K562 (cell line): ENCODE results near the gene CDKN1C. TPM values are rescaled to one million over a fixed set of nuclear protein-coding genes. Genes with fewer than 3 reads are reported as not detected.

Experiments
- ATAC-seq: fragments of 200-7000 bp; cut with Tn5 transposase; 3 replicates; pipeline ENCODE4 v1.9.1; 2020; ENCODE audit warnings: moderate library complexity
- BruUV-seq: library from RNA; stranded (reverse); fragments of 400-500 nt; replicated peaks from 2 replicates; lab custom pipeline; 2021; lab: Mats Ljungman, UMichigan
- CTCF ChIA-PET: fragments of 300-600 bp; formaldehyde crosslinking; extraction: SDS; loops from one replicate; lab custom pipeline; 2021; ENCODE audit warnings: low intra/inter-chr PET ratio; lab: Yijun Ruan, JAX
- POLR2A ChIA-PET: fragments of 300-600, 350-650 bp; sonication (Branson Sonifier 250); formaldehyde crosslinking; extraction: SDS; loops from one replicate; lab custom pipeline; 2021; ENCODE audit warnings: antibody characterized with exemption, inconsistent platforms; lab: Yijun Ruan, JAX
- DNase-seq, 4 experiments: peaks; one replicate each; pipeline versions ENCODE4 v3.0.0 to v3.0.0-alpha.2; 2011 to 2018; ENCODE audit warnings: low spot score in 3 of 4, mixed read lengths in 3 of 4; ENCODE audit errors: extremely low read depth in 1 of 4
- FAIRE-seq: peaks from 2 replicates; lab custom pipeline; 2011; peaks lifted over from hg19 to GRCh38; lab: Jason Lieb, UNC
- H2AFZ ChIP-seq: 2 replicates; pipeline ENCODE4 v1.6.0; 2011; ENCODE audit warnings: low read depth, low read length, control low read depth, inconsistent platforms
- H3K27ac ChIP-seq: fragments of 200-600 bp; 3 replicates; pipeline ENCODE4 v1.8.0; 2011; ENCODE audit warnings: low read depth, mild to moderate bottlenecking, control low read depth, inconsistent platforms, low read length, moderate library complexity, mixed read lengths; ENCODE audit errors: extremely low read depth
- H3K27me3 ChIP-seq, 2 experiments: fragments of 300-600 bp in 1 of 2; 2 replicates in 1 of 2; 3 replicates in 1 of 2; pipeline versions ENCODE4 v1.6.0 to v1.8.0; 2011; ENCODE audit warnings: inconsistent platforms in 2 of 2, low read length in 2 of 2, mild to moderate bottlenecking in 1 of 2, mixed read lengths in 1 of 2, moderate library complexity in 1 of 2; ENCODE audit not compliant: control insufficient read depth in 2 of 2, insufficient read depth in 2 of 2
- H3K36me3 ChIP-seq: fragments of 300-600 bp; 3 replicates; pipeline ENCODE4 v1.8.0; 2011; ENCODE audit warnings: mild to moderate bottlenecking, low read length, inconsistent platforms; ENCODE audit not compliant: control insufficient read depth, insufficient read depth
- H3K4me1 ChIP-seq, 2 experiments: fragments of 200-600 bp in 1 of 2; replicated peaks in 1 of 2; 2 replicates in 1 of 2; 3 replicates in 1 of 2; pipeline versions ENCODE4 v1.5.1 to v1.8.0; 2011; ENCODE audit warnings: inconsistent platforms in 2 of 2, low read length in 2 of 2, mild to moderate bottlenecking in 1 of 2, mixed read lengths in 1 of 2, moderate library complexity in 1 of 2; ENCODE audit not compliant: control insufficient read depth in 2 of 2, insufficient read depth in 2 of 2
- H3K4me2 ChIP-seq: 2 replicates; pipeline ENCODE4 v1.6.1; 2011; ENCODE audit warnings: low read length, control low read depth, inconsistent platforms, mixed read lengths; ENCODE audit not compliant: insufficient read depth
- H3K4me3 ChIP-seq: fragments of 200-600 bp; sonication (generic), shearing (Covaris generic); 2 replicates; pipeline ENCODE4 v1.5.1; 2016; ENCODE audit warnings: control low read depth, inconsistent platforms
- H3K79me2 ChIP-seq: fragments of 200-600 bp; 3 replicates; pipeline ENCODE4 v1.8.0; 2011; ENCODE audit warnings: low read length, inconsistent platforms; ENCODE audit not compliant: control insufficient read depth, insufficient read depth
- H3K9ac ChIP-seq, 2 experiments: 2 replicates each; pipeline versions ENCODE4 v1.6.0 to v1.6.1; 2011; ENCODE audit warnings: low read depth in 2 of 2, low read length in 2 of 2, control low read depth in 1 of 2, inconsistent platforms in 1 of 2, mild to moderate bottlenecking in 1 of 2, mixed read lengths in 1 of 2; ENCODE audit not compliant: insufficient read depth in 1 of 2
- H3K9me1 ChIP-seq: one replicate; pipeline ENCODE4 v1.6.0; 2011; ENCODE audit warnings: inconsistent platforms, mild to moderate bottlenecking, low read length, moderate library complexity; ENCODE audit not compliant: control insufficient read depth, insufficient read depth
- H3K9me3 ChIP-seq: replicated peaks from 2 replicates; pipeline ENCODE4 v1.5.1; 2011; ENCODE audit warnings: low read depth, low read length, inconsistent platforms; ENCODE audit not compliant: control insufficient read depth, insufficient read depth
- H4K20me1 ChIP-seq: replicated peaks from 2 replicates; pipeline ENCODE4 v1.6.1; 2011; ENCODE audit warnings: low read length, inconsistent platforms, mixed read lengths; ENCODE audit not compliant: control insufficient read depth, insufficient read depth
- CBFA2T3 ChIP-seq: fragments of 450-650 bp; IDR thresholded peaks from 2 replicates; pipeline ENCODE4 v1.6.1; 2017
- DPF2 ChIP-seq: fragments of 450-650 bp; IDR thresholded peaks from 2 replicates; pipeline ENCODE4 v1.6.1; 2016
- GATAD2A ChIP-seq: fragments of 450-650 bp; IDR thresholded peaks from 2 replicates; pipeline ENCODE4 v1.6.1; 2017
- HLTF ChIP-seq: fragments of 450-650 bp; IDR thresholded peaks from 2 replicates; pipeline ENCODE4 v1.6.1; 2016
- KLF1 ChIP-seq: fragments of 450-650 bp; IDR thresholded peaks from 2 replicates; pipeline ENCODE4 v1.6.1; 2016; ENCODE audit warnings: missing genetic modification characterization, missing compliant biosample characterization
- L3MBTL2 ChIP-seq: fragments of 450-650 bp; IDR thresholded peaks from 2 replicates; pipeline ENCODE4 v1.6.1; 2016; ENCODE audit warnings: mild to moderate bottlenecking, moderate library complexity
- SIN3A ChIP-seq, 2 experiments: fragments of 150-350 bp in 1 of 2; IDR thresholded peaks; 2 replicates each; pipeline ENCODE4 v1.6.1; 2011 to 2016; ENCODE audit warnings: borderline replicate concordance in 2 of 2, low read depth in 2 of 2, low read length in 2 of 2, mild to moderate bottlenecking in 2 of 2, moderate library complexity in 2 of 2; ENCODE audit not compliant: control insufficient read depth in 1 of 2
- TEAD1 ChIP-seq, 2 experiments: fragments of 450-650 bp in 1 of 2; sonication (generic) in 1 of 2; formaldehyde crosslinking; IDR thresholded peaks; 2 replicates each; pipeline versions ENCODE4 v1.4.0 to v1.8.0; 2020 to 2022; ENCODE audit warnings: mild to moderate bottlenecking in 2 of 2, missing genetic modification reagents in 1 of 2
- ZNF282 ChIP-seq: sonication (generic); formaldehyde crosslinking; IDR thresholded peaks from 2 replicates; pipeline ENCODE4 v1.8.1; 2023; ENCODE audit warnings: missing genetic modification reagents
- ZNF583 ChIP-seq: fragments of 250-450 bp; sonication (Bioruptor Pico); IDR thresholded peaks from 2 replicates; pipeline ENCODE4 v1.4.0; 2020
- WGBS: fragments of 100-300 bp; shearing (Covaris generic); methylation state at CpG from one replicate; pipeline ENCODE4 v1.1.6; 2016; ENCODE audit warnings: low coverage, mixed read lengths; ENCODE audit not compliant: insufficient coverage; ENCODE audit errors: missing lambda C conversion rate; 5-methylcytosine and 5-hydroxymethylcytosine counted together
- in situ Hi-C: fragments of 300-500 bp; cut with MboI; formaldehyde crosslinking; loops from 4 replicates; pipeline ENCODE4 v1.15.0; 2018; ENCODE audit warnings: inconsistent platforms, mixed read lengths
- intact Hi-C: fragments of 100-400 bp; cut with micrococcal nuclease; formaldehyde crosslinking; loops from 2 replicates; pipeline ENCODE4 v1.14.2; 2022
- polyA plus RNA-seq, 8 experiments: library from polyadenylated mRNA; depleted of rRNA in 4 of 8; stranded (reverse) in 5 of 8; unstranded in 3 of 8; fragments of >200 nt; fragmentation: Nextera tagmentation in 2 of 8; fragmentation: Illumina TruSeq in 1 of 8; extraction: Ambion mirVana in 2 of 8; extraction: Trizol in 1 of 8; gene quantifications; 2 replicates each; pipeline versions ENCODE4 v1.2.1 to v1.2.3, GENCODE V29; 2011 to 2014; ENCODE audit warnings: inconsistent platforms in 1 of 8, missing spikeins in 1 of 8
- total RNA-seq, 7 experiments: library from RNA; depleted of rRNA in 6 of 7; stranded (reverse); fragments of >200 nt in 6 of 7; fragmentation: Illumina TruSeq in 2 of 7; extraction: Trizol in 2 of 7; gene quantifications; 2 replicates each; pipeline versions ENCODE4 v1.2.1 to v1.2.3, GENCODE V29; 2011 to 2021; ENCODE audit warnings: low replicate concordance in 1 of 7
- TF ChIP-seq, protein P1 (sequence below): sonication (generic); formaldehyde crosslinking; IDR thresholded peaks from 2 replicates; pipeline ENCODE4 v1.9.0; 2022; ENCODE audit warnings: mild to moderate bottlenecking, missing genetic modification reagents
- TF ChIP-seq, protein P2 (sequence below): sonication (generic); formaldehyde crosslinking; IDR thresholded peaks from 2 replicates; pipeline ENCODE4 v1.8.0; 2022; ENCODE audit warnings: missing genetic modification reagents, mild to moderate bottlenecking, moderate library complexity, borderline replicate concordance
- TF ChIP-seq, protein P3 (sequence below): fragments of 450-650 bp; IDR thresholded peaks from 2 replicates; pipeline ENCODE4 v1.6.1; 2017; ENCODE audit warnings: antibody characterized with exemption

Gene CDKN1C
- total and polyA plus RNA-seq, 9 of the 15 experiments (the other 6 are each of a cell fraction or from before 2014, with no cell fraction given), result 2.8 to 21.1 (median 9.3) TPM

DNA sequence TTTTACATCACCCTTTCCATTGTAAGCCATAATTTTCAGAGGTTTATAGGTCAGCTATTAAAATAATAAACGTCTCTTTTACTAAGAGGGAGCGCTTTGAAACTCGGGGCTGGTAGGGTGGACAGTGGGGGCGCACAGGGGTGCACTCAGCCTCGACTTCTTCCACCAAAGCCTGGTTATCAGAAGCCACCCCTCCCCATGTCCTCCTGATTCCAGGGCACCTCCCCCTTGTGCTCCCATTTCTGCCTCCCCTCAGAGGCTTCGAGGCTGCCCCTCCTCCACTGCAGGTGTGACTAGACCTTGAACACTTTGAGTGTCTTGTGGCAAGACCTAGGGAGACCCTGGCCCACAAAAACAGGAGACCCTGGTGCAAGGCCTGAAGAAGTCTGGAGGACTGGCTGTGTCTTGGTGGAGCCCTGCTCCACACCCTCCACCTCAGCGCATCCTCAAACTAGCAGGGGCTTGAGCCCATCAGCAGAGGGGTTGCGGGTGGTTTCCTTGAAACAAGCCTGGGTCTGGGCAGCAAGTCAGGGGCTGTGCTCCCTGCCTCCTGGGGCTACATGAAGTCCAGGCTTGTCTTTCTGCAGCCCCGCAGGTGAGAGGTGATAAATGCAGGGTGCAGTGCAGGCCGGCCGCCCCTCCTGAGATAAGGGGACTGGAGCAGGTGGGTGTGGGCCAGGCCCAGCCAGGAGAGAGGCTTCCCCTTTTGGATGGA is 3.0 kb downstream of the CDKN1C start (continued):
- TF ChIP-seq SIN3A (IDR thresholded peaks at IDR 0.05; ENCODE audit: borderline replicate concordance in 2 of 2, control insufficient read depth in 1 of 2, low read depth in 2 of 2, low read length in 2 of 2) (no peak), ZNF282 (no peak), HLTF (no peak), ZNF583 (CRISPR knock-in tag) (no peak), L3MBTL2 (no peak), CBFA2T3 (peak; percentile 21; the same call in 1 of the 2 replicates), GATAD2A (no peak)
- TF ChIP-seq, protein P1, sequence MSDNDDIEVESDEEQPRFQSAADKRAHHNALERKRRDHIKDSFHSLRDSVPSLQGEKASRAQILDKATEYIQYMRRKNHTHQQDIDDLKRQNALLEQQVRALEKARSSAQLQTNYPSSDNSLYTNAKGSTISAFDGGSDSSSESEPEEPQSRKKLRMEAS, result 0 out of 2 replicates have a peak, but pooled peaks have one; percentile 7

DNA sequence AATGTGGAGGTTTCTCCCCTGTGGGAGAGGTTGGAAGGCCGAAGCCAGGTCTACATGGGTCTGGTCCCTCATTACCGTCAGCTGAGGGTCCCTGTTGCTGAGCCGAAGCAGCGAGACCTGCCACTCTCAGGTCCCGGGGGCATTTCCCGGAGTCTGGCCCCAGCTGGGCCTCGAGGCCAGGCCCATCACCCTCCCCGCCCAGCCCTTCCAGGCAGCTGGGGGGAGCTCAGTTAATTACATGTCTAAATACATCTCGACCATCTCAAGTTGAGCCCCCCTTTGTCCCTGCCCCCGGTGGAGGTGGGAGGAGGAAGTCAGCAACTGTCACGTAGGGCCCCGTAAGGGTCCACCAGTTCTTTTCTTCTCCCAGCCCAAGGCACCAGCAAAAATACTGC is 3.6 kb downstream of the CDKN1C start:
- Histone ChIP-seq H3K4me3 (no peak overlapping the region), H3K36me3 (no peaks in the 10 kb centered on the region), H3K79me2 (no peaks in the 10 kb centered on the region), H3K27ac (no peak overlapping the region), H3K4me2 (no peak overlapping the region), H3K9me3 (peaks cover 6% of the 10 kb centered on the region), H4K20me1 (no peaks in the 10 kb centered on the region), H3K9me1 (no peaks in the 10 kb centered on the region), H3K4me1 (peaks cover 12 to 53% of the 10 kb centered on the region in 2 experiments; a peak in 4 of 5 replicates), H3K27me3 (0 out of 5 replicates have a peak, but pooled peaks cover 0 to 9% of the 10 kb centered on the region in 2 experiments), H2AFZ (no peak overlapping the region), H3K9ac (no peak overlapping the region)
- no peak for FAIRE-seq
- WGBS, result 46% methylated on average over 11 of the region's 12 CpGs
- ATAC-seq, result no peak
- intact Hi-C loops, result loop anchor here (2.0 to 10.0 kb wide), 2 partner anchors 13 to 317 kb away; no protein-coding TSS in a partner anchor
- no TSS peak for BruUV-seq
- ChIA-PET POLR2A (interaction anchor here (1.1 kb wide), 1 partner anchor 14 kb away, joined by 5 read pairs; no protein-coding TSS in a partner anchor), CTCF (interaction anchor here (0.7 kb wide), 1 partner anchor 98 kb away, joined by 3 read pairs; no protein-coding TSS in a partner anchor)
- in situ Hi-C loops, result no loop called here
- DNase-seq, result no peak
- no peak for TF ChIP-seq DPF2
- no peak for TF ChIP-seq TEAD1 (CRISPR knock-in tag; IDR thresholded peaks at IDR 0.05)
- TF ChIP-seq KLF1 (tag), result no peak
- TF ChIP-seq, protein P2, sequence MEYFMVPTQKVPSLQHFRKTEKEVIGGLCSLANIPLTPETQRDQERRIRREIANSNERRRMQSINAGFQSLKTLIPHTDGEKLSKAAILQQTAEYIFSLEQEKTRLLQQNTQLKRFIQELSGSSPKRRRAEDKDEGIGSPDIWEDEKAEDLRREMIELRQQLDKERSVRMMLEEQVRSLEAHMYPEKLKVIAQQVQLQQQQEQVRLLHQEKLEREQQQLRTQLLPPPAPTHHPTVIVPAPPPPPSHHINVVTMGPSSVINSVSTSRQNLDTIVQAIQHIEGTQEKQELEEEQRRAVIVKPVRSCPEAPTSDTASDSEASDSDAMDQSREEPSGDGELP (CRISPR knock-in tag), result 0 out of 2 replicates have a peak, but pooled peaks have one; percentile 9
- TF ChIP-seq, protein P3, sequence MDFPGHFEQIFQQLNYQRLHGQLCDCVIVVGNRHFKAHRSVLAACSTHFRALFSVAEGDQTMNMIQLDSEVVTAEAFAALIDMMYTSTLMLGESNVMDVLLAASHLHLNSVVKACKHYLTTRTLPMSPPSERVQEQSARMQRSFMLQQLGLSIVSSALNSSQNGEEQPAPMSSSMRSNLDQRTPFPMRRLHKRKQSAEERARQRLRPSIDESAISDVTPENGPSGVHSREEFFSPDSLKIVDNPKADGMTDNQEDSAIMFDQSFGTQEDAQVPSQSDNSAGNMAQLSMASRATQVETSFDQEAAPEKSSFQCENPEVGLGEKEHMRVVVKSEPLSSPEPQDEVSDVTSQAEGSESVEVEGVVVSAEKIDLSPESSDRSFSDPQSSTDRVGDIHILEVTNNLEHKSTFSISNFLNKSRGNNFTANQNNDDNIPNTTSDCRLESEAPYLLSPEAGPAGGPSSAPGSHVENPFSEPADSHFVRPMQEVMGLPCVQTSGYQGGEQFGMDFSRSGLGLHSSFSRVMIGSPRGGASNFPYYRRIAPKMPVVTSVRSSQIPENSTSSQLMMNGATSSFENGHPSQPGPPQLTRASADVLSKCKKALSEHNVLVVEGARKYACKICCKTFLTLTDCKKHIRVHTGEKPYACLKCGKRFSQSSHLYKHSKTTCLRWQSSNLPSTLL, result no peak
